Activated CD8-positive, alpha-beta memory T cell treated with anti-CD3 and anti-CD28 coated beads for 48 hours (primary cell): ENCODE data around the gene LYPD4.

Source experiments
- DNase-seq, 3 experiments: peaks; one replicate each; pipeline ENCODE4 v3.0.0-alpha.2; 2020; ENCODE audit warnings: low read depth in 2 of 3, low spot score in 2 of 3

Gene LYPD4

DNA sequence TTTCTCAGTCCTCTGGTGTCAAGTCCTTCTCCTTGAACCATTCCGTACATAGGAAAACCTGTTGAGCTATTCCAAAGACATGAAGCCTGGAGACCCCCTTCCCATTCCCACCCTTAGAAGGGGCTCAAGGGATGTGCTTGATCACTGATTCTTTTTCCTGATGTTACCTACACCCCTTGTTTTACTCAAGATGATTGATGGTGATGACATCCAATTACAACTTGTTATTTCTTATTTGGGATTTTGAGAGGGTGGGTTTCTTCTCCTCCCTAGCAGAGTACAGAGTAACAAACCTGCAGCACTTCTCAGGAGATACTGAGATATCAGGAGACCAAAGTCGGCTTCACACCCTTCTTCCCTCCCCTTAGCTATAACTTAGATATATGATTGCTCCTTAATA, 8.9 kb upstream of the LYPD4 start:
- no peak for DNase-seq

DNA sequence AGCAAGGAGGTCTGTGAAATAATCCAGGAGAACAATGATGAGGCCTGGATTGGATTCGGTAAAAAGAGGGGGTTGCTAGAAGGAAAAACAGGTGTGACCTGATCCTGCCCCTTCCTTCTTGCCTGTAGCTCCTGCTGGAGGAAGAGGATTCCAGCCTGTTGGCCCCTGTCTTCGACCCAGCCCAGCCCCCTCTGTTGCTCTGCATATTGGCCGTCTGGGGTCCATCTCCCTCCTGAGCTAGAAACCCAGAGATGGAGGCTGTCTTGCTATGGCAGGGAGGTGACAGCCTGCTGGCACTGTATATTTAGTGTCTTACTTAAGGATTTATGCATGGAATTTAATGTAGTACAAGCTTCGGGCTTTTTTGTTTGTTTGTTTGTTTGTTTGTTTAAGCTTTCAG, 7.0 kb upstream of the LYPD4 start:
- DNase-seq, result no peak

DNA sequence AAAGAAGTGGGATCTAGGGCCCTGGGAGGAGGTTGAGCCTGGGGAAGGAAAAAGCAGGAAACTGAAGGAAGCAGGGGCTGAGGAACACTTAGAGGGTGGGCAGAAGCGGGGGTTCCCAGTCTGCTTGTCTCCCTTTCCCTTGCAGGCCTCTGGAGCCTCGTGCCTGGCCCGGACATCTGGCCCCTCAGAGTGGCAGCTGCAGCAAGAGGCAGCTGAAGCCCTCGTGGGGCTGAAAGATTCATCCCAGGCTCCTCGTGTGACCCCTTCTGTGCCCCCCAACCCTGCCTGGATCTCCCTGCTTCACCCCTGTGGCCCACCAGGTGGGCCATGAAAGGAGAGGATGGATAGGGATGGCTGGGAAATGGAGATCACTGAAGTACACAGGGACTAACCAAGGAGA, 5.9 kb upstream of the LYPD4 start:
- no peak for DNase-seq

DNA sequence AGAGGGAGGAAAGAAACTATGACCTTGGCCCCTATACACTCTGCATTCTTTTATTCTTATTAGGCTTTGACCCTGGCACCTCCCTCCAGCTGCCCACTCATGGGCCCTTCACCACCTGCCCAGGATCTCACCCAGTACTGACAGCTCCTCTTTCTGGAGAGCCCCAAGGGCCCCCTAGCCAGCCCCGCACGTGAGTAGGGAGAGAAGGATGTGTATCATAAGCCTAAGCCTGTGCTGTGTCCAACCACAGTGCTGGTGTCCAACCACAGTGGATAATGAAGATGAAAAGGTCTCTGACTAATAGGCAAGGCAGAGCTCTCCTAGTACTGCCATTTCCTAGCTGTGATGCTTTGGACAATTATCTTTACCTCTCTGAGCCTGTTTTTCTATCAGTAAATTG, 4.6 kb upstream of the LYPD4 start:
- no peak for DNase-seq

DNA sequence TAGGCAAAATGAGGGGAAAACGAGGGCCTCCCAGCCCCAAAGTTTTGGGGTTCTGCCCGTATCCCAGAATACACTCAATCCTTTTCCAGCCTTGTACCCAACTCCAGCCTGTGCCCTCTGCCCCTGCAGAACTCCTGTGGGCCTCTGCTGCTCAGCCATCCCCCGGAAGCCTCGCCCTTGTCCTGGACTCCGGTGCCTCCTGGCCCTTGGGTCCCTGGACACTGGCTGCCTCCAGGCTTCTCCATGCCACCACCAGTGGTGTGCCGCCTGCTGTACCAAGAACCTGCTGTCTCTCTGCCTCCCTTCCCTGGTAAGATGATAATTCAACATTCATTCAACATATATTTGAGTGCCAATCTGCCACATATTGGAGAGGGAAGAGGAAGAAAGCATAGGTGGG, 4.2 kb upstream of the LYPD4 start:
- no peak for DNase-seq

DNA sequence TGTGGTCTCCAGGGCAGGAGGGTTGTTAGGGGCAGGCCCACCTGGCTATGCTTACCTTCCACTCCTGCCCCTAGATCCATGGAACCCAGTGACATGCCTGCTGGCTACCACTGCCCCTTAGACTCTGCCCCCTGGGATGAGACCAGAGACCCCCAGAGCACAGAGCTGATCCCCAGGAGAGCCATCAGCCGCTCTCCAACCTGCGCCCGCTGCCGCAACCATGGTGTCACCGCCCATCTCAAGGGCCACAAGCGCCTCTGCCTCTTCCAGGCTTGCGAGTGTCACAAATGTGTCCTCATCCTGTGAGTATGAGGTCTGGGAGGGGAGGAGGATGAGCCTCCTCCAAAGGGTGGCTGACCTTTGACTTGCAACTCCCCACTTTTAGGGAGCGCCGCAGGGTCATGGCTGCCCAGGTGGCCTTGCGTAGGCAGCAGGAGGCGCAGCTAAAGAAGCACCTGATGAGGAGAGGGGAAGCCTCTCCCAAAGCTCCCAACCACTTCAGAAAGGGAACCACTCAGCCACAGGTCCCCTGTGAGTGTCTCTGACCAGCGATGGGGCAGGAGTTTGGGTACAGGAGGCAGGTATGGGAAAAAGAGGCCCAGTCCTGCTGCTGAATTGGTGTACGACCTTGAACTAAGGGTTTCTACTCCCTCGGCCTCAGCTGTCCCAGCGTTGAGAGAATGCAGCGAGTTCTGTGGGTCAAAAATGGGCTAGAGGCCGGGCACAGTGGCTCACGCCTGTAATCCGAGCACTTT, 3.0 kb upstream of the LYPD4 start:
- no peak for DNase-seq

DNA sequence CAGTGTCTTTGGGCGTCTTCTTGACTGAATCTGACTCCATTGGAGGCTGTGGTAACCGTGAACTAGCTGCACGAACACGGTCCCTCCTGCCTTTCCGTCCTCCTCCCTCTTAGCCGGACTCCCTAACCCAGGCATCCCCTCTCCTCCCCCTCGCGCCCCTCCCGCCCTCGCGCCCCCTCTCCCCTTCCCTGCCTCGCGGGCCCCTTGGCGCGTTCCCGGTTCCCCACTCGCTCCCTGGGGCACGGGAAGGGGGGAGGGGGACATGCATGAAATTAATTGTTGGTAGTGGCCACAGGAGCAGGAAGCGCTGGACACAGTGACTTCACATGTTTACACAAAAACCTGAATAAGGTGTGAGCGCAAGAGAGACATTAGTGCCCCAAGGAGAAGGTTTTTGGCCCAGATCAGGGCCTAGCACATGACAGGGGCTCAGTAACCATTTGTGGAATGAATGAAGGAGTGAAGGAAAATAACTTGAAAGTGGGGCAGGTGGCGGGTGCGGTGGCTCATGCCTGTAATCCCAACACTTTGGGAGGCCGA, 638 bp upstream of the LYPD4 start:
- no peak for DNase-seq

DNA sequence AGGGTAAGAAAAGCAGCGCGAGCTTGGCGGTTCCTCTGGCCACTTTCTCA, 343 bp upstream of the LYPD4 start, which contains the start of gene DMRTC2:
TSS of gene DMRTC2 (plus strand) at position 42 of the 50 bp plus-strand sequence. CDS start 2,387 bp downstream, outside the sequence.
- DNase-seq, result no peak

DNA sequence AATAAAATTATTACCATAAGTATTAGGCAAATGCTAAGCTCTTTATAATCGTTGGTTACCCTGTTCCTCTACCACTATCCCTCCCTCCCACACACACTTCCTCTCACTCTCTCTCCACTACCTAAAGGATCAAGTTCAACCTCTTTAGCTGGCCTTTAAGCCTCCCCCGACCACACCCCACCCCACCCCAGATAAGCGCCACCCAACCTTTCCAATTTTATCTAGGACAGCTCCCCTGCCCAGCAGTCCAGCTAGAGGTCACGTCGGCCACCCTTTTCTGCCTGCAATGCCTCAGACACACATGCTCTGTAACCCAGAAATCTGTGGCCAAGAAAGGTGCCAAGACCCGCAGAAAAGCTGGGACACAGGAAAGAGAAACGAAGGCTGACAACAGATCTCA, 1.1 kb downstream of the LYPD4 start:
- DNase-seq, result no peak

DNA sequence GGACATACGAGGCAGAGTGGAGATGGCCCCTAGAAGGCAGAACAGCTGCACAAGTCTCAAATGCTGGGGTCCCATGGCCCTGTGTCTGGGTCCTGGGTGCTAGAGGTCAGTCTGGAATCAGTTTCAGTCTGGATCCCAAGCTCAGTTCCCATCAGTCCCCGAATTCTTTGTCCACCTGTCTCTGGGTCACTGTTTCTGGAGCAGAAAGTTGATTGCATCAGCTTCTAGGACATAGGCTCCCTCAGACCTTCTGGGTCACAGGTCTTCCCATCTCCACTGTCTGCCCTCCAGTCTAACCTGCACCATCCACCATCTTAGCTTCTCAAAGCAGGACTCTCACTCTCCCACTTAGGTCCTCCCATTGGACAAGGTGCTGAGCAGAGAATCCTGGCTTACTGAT, 5.3 kb downstream of the LYPD4 start:
- DNase-seq, result no peak

DNA sequence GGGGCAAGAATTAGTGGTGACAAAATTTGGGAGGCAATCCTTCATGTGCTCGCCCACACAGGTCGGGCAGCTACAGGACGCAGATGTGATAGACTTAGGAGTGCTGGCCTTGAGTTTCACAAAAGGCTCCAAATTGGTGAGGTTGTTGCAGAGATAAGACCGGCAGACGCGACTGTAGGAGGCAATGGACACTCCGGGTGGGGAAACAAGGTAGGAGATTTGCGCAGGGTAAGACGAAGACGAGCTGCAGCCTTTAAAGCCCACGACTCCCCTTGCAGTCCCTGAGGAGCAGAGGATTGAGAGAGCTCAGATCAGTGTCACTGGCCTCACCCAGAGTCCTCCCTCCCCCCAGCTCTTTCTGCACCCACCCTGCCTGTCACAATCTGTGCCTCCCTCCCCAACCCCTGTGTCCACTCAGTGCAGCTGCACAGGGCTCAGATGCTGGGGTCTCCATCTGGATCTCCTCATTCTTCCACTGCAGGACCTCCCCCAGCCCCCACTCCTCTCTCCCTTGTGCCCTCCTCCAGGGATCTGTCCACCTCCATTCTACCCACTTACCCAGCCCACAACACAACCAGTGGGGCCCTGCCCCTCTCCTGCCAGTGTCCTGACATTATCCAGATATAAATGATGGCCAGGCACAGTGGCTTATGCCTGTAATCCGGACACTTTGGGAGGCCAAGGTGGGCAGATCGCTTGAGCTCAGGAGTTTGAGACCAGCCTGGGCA, 6.3 kb downstream of the LYPD4 start:
- DNase-seq, result no peak

DNA sequence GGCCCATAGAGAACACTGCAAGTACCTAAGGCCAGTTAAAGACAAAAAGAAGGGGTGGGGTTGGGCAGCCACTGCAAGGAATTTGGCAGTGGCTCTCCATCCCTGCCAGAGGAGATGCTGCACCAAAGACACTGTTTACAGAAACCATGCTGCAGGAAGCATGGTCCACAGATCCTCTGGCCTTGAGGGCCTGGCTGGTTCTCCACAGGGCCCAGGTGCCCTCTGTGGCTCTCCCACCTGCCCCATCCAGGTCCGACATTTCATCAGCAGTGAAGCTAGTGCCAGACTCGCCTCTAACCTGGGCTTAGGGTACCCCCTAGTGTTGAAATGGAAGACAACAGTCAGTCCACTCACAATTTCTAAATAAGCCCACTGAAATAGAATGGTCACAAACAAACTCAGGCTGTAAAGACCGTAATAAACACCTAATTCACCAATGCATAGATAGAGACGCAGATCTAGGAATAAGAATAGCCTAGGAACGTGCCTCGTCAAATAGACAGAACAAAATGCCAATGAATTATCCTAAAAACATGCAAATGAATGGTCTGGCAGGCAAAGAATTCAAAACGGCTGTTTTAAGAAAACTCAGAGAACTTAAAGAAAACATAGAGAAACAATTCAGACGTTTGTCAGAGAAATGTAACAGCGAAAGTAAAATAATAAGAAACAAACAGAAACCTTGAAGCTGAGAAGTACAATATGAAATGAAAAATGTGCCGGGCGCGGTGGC, 23.3 kb downstream of the LYPD4 start:
- DNase-seq, result no peak

DNA sequence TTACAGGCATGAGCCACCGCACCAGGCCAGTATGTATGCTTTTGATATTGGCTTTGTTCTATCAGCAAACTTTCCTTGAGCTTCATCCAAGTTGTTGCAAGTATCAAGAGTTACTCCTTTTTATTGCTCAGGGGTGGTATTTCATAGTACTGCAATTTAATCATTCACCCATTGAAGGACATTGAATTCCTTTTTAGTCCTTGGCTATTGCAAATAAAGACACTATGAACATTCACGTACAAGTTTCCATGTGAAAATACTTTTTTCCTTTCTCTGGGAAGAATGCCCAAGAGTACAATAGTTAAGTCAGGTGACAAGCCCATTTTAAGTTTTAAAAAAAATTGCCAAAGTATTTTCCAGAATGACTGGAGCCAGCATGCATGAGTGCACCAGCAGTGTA, 27.7 kb downstream of the LYPD4 start:
- DNase-seq, result no peak

DNA sequence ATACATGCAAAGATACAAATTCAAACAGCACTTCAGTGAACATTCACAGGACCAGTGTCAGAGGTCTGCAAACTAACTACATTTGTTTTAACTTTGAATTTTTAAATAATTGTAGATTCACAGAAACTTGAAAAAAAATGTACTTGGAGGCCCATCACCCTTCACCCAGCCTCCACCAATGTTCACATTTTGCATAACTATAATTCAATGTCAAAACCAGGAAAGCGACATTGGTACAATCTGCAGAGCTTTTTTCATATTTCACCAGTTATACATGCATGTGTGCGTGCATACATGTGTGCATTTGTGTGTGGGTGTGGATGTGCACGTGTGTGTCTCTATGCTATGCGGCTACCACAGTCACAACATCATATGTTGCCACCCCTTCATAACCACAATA, 29.2 kb downstream of the LYPD4 start:
- DNase-seq, result no peak

DNA sequence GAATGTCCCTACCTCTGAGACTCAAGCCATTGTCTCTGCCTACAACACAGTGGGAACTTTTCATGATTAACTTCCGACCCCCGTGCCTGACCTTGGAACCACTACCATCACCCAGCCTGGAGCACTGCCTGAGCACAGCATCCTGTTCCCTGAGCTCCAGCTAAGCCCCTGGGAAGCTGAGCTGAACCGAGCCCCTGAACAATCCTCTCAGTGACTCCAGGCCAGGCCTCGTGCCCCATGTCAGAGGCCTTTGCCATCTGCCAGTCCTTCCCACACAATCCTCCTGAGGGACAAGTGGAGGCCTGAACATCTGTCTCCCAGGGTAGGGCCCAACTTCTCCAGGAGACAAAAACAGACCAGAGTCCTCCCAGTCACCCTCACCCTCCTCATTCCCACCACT, 30.6 kb downstream of the LYPD4 start:
- DNase-seq, result no peak

DNA sequence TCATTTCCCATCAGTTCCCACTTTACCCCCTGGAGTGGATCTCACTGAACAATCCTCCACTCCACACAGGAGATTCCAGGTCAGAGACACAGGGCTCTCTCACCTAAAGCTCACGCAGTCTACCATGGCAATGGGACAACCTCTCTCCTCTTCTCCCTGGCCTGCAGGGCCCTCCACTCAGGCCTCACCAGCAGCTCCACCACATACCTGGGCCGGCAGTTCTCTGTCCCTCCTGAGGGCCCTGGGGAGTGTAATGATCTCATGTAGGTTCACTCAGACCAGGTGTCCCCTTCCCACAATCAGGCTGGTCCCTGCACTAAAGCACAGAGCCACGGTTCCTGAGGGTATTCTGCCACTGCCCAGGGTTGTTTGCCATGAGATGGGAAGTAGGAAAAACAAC, 32.5 kb downstream of the LYPD4 start:
- DNase-seq, result no peak

DNA sequence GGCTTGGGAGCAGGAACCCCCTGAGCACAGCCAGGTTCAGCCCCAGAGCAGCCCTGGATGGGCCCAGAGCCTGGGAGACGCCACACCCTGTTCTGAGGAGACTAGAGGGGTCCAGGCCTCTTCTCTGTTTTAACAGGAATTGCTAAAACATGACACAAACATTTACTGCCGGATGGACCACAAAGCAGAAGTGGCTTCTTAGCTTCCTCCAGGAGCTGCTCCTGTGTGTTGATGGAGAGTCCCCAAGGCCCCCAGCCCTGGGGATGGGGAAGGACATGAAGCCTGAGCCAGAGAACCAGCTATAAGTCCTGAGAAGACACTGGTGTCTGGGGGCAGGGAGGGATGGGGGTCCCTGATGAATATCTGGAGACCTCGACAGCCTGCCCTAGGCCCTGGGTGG, 33.4 kb downstream of the LYPD4 start:
- DNase-seq, result no peak

DNA sequence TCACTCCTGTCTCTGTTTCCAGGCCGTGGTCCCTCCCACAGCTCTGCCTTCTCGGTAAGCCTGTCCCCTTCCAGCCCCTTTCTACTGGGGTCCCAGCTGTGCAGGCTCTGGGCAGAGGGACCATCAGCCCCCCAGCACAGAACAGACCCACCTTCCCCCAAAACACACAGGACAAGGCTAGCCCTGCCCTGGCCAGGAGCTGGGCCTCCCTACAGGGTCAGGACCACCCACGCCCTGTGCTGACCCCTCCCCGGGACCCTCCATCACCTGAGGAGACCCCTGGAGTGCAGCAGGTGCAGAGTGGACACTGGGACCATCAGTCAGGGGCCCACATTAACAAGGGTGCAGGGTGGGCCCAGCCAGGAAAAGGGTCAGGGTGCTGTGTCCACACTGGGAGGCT, 34.2 kb downstream of the LYPD4 start:
- no peak for DNase-seq

DNA sequence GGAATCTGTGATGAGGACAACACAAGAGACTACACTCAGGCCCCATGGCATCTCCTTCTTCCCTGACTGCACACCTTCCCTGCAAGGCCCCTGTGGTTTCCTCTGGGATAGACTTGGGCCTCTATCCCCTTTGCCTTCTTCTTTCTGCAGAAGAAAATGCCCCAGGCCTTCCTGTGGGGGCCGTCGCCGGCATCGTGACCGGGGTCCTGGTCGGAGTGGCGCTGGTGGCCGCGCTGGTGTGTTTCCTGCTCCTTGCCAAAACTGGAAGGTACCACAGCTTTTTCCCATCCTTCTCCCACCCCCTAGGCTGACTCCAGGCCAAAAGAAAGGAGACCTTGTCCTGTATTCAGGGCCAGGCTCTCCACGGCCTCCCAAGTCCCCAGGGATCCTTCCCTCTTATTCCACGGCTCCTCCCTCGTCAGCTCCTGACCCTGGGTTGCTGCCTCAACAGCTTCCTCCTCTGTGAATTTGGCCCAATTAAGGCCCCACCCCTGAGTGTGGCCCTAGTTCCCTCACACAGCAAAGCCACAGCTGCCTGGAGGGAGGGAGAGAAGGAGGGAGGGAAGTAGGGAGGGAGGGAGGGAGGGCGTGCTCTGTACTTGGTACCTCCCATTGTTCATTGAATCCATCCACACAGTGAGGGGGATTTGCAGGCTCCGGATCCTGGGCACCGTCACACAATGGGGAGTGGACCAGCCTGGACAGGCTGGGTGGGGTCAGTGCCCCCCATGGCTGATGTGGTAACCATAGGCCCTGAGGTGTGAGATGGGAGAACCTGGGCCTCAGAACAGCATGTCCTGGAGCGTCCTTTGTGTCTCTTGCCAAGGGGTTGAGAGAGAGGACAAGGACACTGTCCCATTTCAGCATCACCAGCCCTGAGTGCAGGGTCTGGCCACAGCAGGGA, 35.6 kb downstream of the LYPD4 start:
- no peak for DNase-seq

DNA sequence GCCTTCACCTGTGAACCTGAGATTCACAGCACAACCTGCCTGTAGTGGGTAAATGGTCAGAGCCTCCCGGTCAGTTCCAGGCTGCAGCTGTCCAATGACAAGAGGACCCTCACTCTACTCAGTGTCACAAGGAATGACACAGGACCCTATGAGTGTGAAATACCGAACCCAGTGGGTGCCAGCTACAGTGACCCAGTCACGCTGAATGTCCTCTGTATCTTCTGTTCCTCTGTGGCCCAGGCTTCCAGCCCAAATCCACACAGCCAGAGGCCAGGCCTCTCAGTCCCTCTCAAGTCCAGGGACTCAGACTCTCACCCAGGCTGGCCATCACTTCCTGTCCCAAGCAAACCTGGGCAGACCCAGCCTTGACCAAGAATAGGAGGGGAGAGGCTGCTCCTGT, 37.3 kb downstream of the LYPD4 start:
- no peak for DNase-seq

DNA sequence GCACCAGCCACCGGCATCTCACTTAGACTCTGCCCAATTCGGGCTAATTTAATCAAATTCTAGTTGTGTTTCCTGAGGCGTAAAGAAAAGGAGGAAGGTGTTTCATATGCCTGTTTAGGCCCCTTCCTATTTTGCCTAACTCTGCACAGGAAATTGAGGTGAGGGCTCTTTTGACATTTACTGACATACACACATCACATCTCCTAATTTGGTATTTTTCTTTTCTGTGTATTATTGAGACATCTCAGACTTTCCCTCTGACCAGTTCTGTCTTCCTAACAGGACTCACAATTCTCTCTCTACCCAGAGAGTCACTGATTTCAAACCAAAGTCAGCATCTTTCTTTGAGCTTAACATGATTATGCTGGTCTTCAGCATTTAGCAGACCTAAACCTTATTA, 40.1 kb downstream of the LYPD4 start:
- DNase-seq, result no peak

DNA sequence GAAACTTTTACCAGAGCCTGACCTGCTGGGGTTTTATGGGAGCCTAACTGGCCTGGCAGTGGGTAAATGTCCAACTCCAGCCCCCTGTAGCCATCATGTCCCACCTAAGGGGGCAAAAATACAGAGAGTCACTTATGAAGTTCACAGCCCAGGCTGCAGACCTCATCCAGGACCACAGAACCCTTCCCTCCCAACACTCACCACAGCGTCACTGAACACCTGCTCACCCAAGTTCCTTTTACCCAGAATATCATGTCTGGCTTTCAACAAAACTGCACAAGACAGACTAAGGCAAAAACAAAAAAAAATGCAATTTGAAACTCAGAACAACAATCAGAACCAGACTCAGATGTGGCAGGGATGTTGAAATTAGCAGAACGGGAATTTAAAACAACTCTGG, 41.7 kb downstream of the LYPD4 start:
- DNase-seq, result no peak
